ENCODE data around the gene KLHL40. TPM values are rescaled to one million over a fixed set of nuclear protein-coding genes. Genes with fewer than 3 reads are reported as not detected.

The KLHL40 gene
- total and polyA plus RNA-seq, 4 donors = 0.05 TPM; not detected in 3

GRCh38 chr3:42698216-42698910, 13.0 kb downstream of the KLHL40 start:
- Histone ChIP-seq H3K36me3 (ENCODE audit: control insufficient read depth in 4 of 4, insufficient read depth in 4 of 4, low read length in 4 of 4) (no peaks in the 10 kb centered on the region), H3K27ac (ENCODE audit: low read depth in 1 of 2, low read length in 1 of 2) (no peak overlapping the region), H3K4me3 (no peak overlapping the region), H3K27me3 (ENCODE audit: control insufficient read depth in 3 of 3, insufficient read depth in 3 of 3, low read length in 2 of 3) (peaks cover 0 to 3% (median 2%) of the 10 kb centered on the region in 3 donors), H3K9ac (ENCODE audit: insufficient read depth in 1 of 2, low read length in 2 of 2) (no peak overlapping the region), H3K4me1 (ENCODE audit: control insufficient read depth in 5 of 5, insufficient read depth in 5 of 5, low read length in 5 of 5) (peaks cover 0 to 1% (median 0%) of the 10 kb centered on the region in 5 donors), H3K9me3 (ENCODE audit: control insufficient read depth in 4 of 4, insufficient read depth in 3 of 4, low read length in 3 of 4) (peaks cover 0 to 3% (median 0%) of the 10 kb centered on the region in 4 donors)
- WGBS, 2 donors = 81 to 86% methylated on average over 7 of the region's 7 CpGs
- TF ChIP-seq CTCF (IDR thresholded peaks at IDR 0.05; ENCODE audit: control extremely low read depth, extremely low read depth) = no peak
- DNase-seq (no peak), ATAC-seq (ENCODE audit: insufficient read depth, low FRiP score) (no peak)

GRCh38 chr3:42698911-42699230, 13.5 kb downstream of the KLHL40 start:
- Histone ChIP-seq H3K27me3 (ENCODE audit: control insufficient read depth in 3 of 3, insufficient read depth in 3 of 3, low read length in 2 of 3) (peaks cover 0 to 3% (median 2%) of the 10 kb centered on the region in 3 donors), H3K27ac (ENCODE audit: low read depth in 1 of 2, low read length in 1 of 2) (no peak overlapping the region), H3K36me3 (ENCODE audit: control insufficient read depth in 4 of 4, insufficient read depth in 4 of 4, low read length in 4 of 4) (no peaks in the 10 kb centered on the region), H3K4me1 (ENCODE audit: control insufficient read depth in 5 of 5, insufficient read depth in 5 of 5, low read length in 5 of 5) (peaks cover 0 to 1% (median 0%) of the 10 kb centered on the region in 5 donors), H3K9ac (ENCODE audit: insufficient read depth in 1 of 2, low read length in 2 of 2) (no peak overlapping the region), H3K9me3 (ENCODE audit: control insufficient read depth in 4 of 4, insufficient read depth in 3 of 4, low read length in 3 of 4) (peaks cover 0 to 3% (median 0%) of the 10 kb centered on the region in 4 donors), H3K4me3 (no peak overlapping the region)
- no peak for TF ChIP-seq CTCF (IDR thresholded peaks at IDR 0.05; ENCODE audit: control extremely low read depth, extremely low read depth)
- WGBS, 2 donors = 47 to 48% methylated on average over 9 of the region's 9 CpGs
- DNase-seq (no peak), ATAC-seq (ENCODE audit: insufficient read depth, low FRiP score) (no peak)

- no peak for ATAC-seq (ENCODE audit: insufficient read depth, low FRiP score)
- peak overlapping the region in 1 of 2 donors; percentile 68 for H3K27ac ChIP-seq (ENCODE audit: low read depth in 1 of 2, low read length in 1 of 2)
These were observed 14.2 kb downstream of the KLHL40 start for GRCh38 chr3:42699511-42699971.

More at GRCh38 chr3:42699511-42699971, 14.2 kb downstream of the KLHL40 start:
- 74 to 81% methylated on average over 9 to 10 of the region's 10 CpGs for WGBS, 2 donors
- Histone ChIP-seq H3K9me3 (ENCODE audit: control insufficient read depth in 4 of 4, insufficient read depth in 3 of 4, low read length in 3 of 4) (peaks cover 0 to 3% (median 0%) of the 10 kb centered on the region in 4 donors), H3K4me1 (ENCODE audit: control insufficient read depth in 5 of 5, insufficient read depth in 5 of 5, low read length in 5 of 5) (peaks cover 0 to 1% (median 0%) of the 10 kb centered on the region in 5 donors), H3K9ac (ENCODE audit: insufficient read depth in 1 of 2, low read length in 2 of 2) (no peak overlapping the region), H3K27me3 (ENCODE audit: control insufficient read depth in 3 of 3, insufficient read depth in 3 of 3, low read length in 2 of 3) (peaks cover 0 to 3% (median 2%) of the 10 kb centered on the region in 3 donors), H3K36me3 (ENCODE audit: control insufficient read depth in 4 of 4, insufficient read depth in 4 of 4, low read length in 4 of 4) (no peaks in the 10 kb centered on the region), H3K4me3 (no peak overlapping the region)
- TF ChIP-seq CTCF (IDR thresholded peaks at IDR 0.05; ENCODE audit: control extremely low read depth, extremely low read depth) = no peak
- no peak for DNase-seq
